Stomach (tissue), 9 donors: ENCODE measurements around the gene NUB1. TPM values are rescaled to one million over a fixed set of nuclear protein-coding genes. Genes with fewer than 3 reads are reported as not detected.

Experiments used
- DNase-seq, 2 donors: peaks; one replicate each; pipeline versions ENCODE4 v3.0.0 to v3.0.0-alpha.2; 2013 to 2019
- H3K27ac ChIP-seq, 5 donors: fragments of 200-600 bp in 4 of 5; sonication (generic) in 4 of 5; one replicate each; pipeline ENCODE4 v1.5.1; 2013 to 2019; ENCODE audit warnings: mild to moderate bottlenecking in 1 of 5, moderate library complexity in 1 of 5
- H3K27me3 ChIP-seq, 3 donors: fragments of 200-600 bp; sonication (generic); one replicate each; pipeline ENCODE4 v1.5.1; 2017 to 2019; ENCODE audit warnings: mixed run types in 1 of 3
- H3K36me3 ChIP-seq, 4 donors: fragments of 200-600 bp; sonication (generic); 1 replicate in 3 of 4; 2 replicates in 1 of 4; pipeline ENCODE4 v1.5.1; 2016 to 2019
- H3K4me1 ChIP-seq, 4 donors: fragments of 200-600 bp; sonication (generic); one replicate each; pipeline ENCODE4 v1.5.1; 2016 to 2019
- H3K4me3 ChIP-seq, 4 donors: fragments of 200-600 bp; sonication (generic) in 3 of 4; one replicate each; pipeline ENCODE4 v1.5.1; 2016 to 2019; ENCODE audit warnings: mild to moderate bottlenecking in 1 of 4
- H3K9me3 ChIP-seq, 4 donors: fragments of 200-600 bp; sonication (generic); one replicate each; pipeline ENCODE4 v1.5.1; 2016 to 2019
- CTCF ChIP-seq, 7 experiments: fragments of 450-650 bp in 4 of 7; fragments of 200-600 bp in 3 of 7; sonication (generic) in 3 of 7; IDR thresholded peaks; one replicate each; pipeline ENCODE4 v1.5.1; 2016 to 2019; ENCODE audit warnings: antibody characterized with exemption in 7 of 7, control low read depth in 2 of 7, mild to moderate bottlenecking in 1 of 7
- EP300 ChIP-seq: sonication (generic); formaldehyde crosslinking; IDR thresholded peaks from one replicate; pipeline ENCODE4 v1.6.1; 2017; ENCODE audit warnings: antibody characterized with exemption
- POLR2A ChIP-seq, 4 donors: fragments of 450-650 bp; IDR thresholded peaks; one replicate each; pipeline ENCODE4 v1.6.1; 2016; ENCODE audit warnings: antibody characterized with exemption in 4 of 4, control low read depth in 2 of 4, mild to moderate bottlenecking in 1 of 4, moderate library complexity in 1 of 4
- POLR2AphosphoS5 ChIP-seq, 3 donors: sonication (generic); formaldehyde crosslinking; IDR thresholded peaks; one replicate each; pipeline ENCODE4 v1.6.1; 2016; ENCODE audit warnings: antibody characterized with exemption in 3 of 3
- WGBS, 5 donors: extraction: QIAGEN DNeasy Blood & Tissue Kit in 3 of 5; methylation state at CpG; one replicate each; pipeline versions ENCODE4 v1.1.5 to v1.1.7; 2013 to 2018; 5-methylcytosine and 5-hydroxymethylcytosine counted together
- intact Hi-C: fragments of 100-400 bp; cut with DNase I; formaldehyde crosslinking; loops from one replicate; pipeline ENCODE4 v1.15.1; 2023; ENCODE audit warnings: low total_unique reads
- polyA plus RNA-seq, 3 donors: library from polyadenylated mRNA; stranded (reverse); fragments of 200-250 nt; gene quantifications; one replicate each; pipeline ENCODE4 v1.2.3, GENCODE V29; 2013
- total RNA-seq, 5 donors: library from RNA; depleted of rRNA; stranded (reverse); fragments of >200 nt; gene quantifications; one replicate each; pipeline versions ENCODE4 v1.1.0 to v1.2.3, GENCODE V29; 2014 to 2016
- donor health status: healthy with polysubstance abuse.
- donor health status: Bipolar disorder and iron deficiency.
- donor health status: healthy.

The NUB1 gene
- total and polyA plus RNA-seq, 8 donors = 16.3 to 121 (median 32.5) TPM

GRCh38 chr7:151381098-151381347, 39.4 kb downstream of the NUB1 start:
- peak overlapping the region in 3 of 4 donors; percentile 35 to 52 (median 38) for H3K4me3 ChIP-seq
- H3K36me3 ChIP-seq = peaks cover 25 to 40% (median 34%) of the 10 kb centered on the region in 4 donors
- peaks cover 18 to 21% (median 20%) of the 10 kb centered on the region in 4 donors for H3K4me1 ChIP-seq
- H3K27ac ChIP-seq = peak overlapping the region in 1 of 5 donors; percentile 45
- H3K27me3 ChIP-seq = peaks cover 0 to 48% (median 28%) of the 10 kb centered on the region in 3 donors
- 30 to 39% (median 36%) methylated on average over 5 to 7 of the region's 7 CpGs for WGBS, 5 donors
- DNase-seq = peak in 1 of 2 donors; percentile 58
- no peak for TF ChIP-seq EP300
- TF ChIP-seq POLR2A (IDR thresholded peaks at IDR 0.05) = no peak
- no peak for TF ChIP-seq POLR2AphosphoS5 (IDR thresholded peaks at IDR 0.05)
- no peak for TF ChIP-seq CTCF (IDR thresholded peaks at IDR 0.05)
- intact Hi-C loops = no loop called here
- H3K9me3 ChIP-seq = no peaks in the 10 kb centered on the region

GRCh38 chr7:151381348-151382078, 39.9 kb downstream of the NUB1 start:
- peaks cover 21 to 35% (median 30%) of the 10 kb centered on the region in 4 donors for H3K36me3 ChIP-seq
- 6 to 7% (median 6%) methylated on average over 12 to 83 of the region's 83 CpGs for WGBS, 5 donors
- peak; percentile 32 to 60 for DNase-seq
- H3K27me3 ChIP-seq = peaks cover 0 to 48% (median 28%) of the 10 kb centered on the region in 3 donors
- H3K27ac ChIP-seq = peak overlapping the region in 1 of 5 donors; percentile 45
- intact Hi-C loops = no loop called here
- peak overlapping the region; percentile 35 to 52 (median 40) for H3K4me3 ChIP-seq
- no peak for TF ChIP-seq EP300
- no peak for TF ChIP-seq CTCF (IDR thresholded peaks at IDR 0.05)
- no peak for TF ChIP-seq POLR2AphosphoS5 (IDR thresholded peaks at IDR 0.05)
- TF ChIP-seq POLR2A (IDR thresholded peaks at IDR 0.05) = no peak
- H3K4me1 ChIP-seq = peaks cover 18 to 25% (median 22%) of the 10 kb centered on the region in 4 donors
- H3K9me3 ChIP-seq = no peaks in the 10 kb centered on the region

GRCh38 chr7:151382079-151382885, 40.7 kb downstream of the NUB1 start:
- H3K4me1 ChIP-seq = peaks cover 21 to 26% (median 23%) of the 10 kb centered on the region in 4 donors
- peak overlapping the region; percentile 35 to 52 (median 40) for H3K4me3 ChIP-seq
- H3K36me3 ChIP-seq = peaks cover 13 to 27% (median 22%) of the 10 kb centered on the region in 4 donors
- no peak for TF ChIP-seq CTCF (IDR thresholded peaks at IDR 0.05)
- TF ChIP-seq POLR2A (IDR thresholded peaks at IDR 0.05) = no peak
- no peaks in the 10 kb centered on the region for H3K9me3 ChIP-seq
- peaks cover 0 to 48% (median 28%) of the 10 kb centered on the region in 3 donors for H3K27me3 ChIP-seq
- peak in 1 of 2 donors; percentile 30 for DNase-seq
- WGBS, 5 donors = 22 to 38% (median 29%) methylated on average over 24 to 37 of the region's 37 CpGs
- intact Hi-C loops = no loop called here
- H3K27ac ChIP-seq = no peak overlapping the region

GRCh38 chr7:151383638-151384351, 42.2 kb downstream of the NUB1 start:
- intact Hi-C loops = no loop called here
- DNase-seq = no peak
- peaks cover 1 to 12% (median 7%) of the 10 kb centered on the region in 4 donors for H3K36me3 ChIP-seq
- no peak overlapping the region for H3K4me3 ChIP-seq
- no peak overlapping the region for H3K27ac ChIP-seq
- peaks cover 21 to 26% (median 23%) of the 10 kb centered on the region in 4 donors for H3K4me1 ChIP-seq
- peaks cover 0 to 48% (median 28%) of the 10 kb centered on the region in 3 donors for H3K27me3 ChIP-seq
- H3K9me3 ChIP-seq = no peaks in the 10 kb centered on the region
- 78 to 86% (median 83%) methylated on average over 15 of the region's 15 CpGs for WGBS, 5 donors
- no peak for TF ChIP-seq POLR2A (IDR thresholded peaks at IDR 0.05)
